Liver (tissue), 9 donors: ENCODE measurements around the gene CDH4. TPM values are rescaled to one million over a fixed set of nuclear protein-coding genes. Genes with fewer than 3 reads are reported as not detected.

ENCODE experiments used
- DNase-seq: peaks from one replicate; pipeline ENCODE4 v3.0.0-alpha.2; 2017; ENCODE audit warnings: low spot score
- H3K27ac ChIP-seq, 2 donors: one replicate each; pipeline ENCODE4 v1.7.0; 2013; ENCODE audit warnings: inconsistent platforms in 2 of 2, low read length in 2 of 2, control low read depth in 1 of 2, low read depth in 1 of 2, mild to moderate bottlenecking in 1 of 2
- H3K27me3 ChIP-seq, 4 donors: one replicate each; pipeline versions ENCODE4 v1.6.1 to v1.7.0; 2013; ENCODE audit warnings: low read length in 3 of 4, inconsistent platforms in 1 of 4, mild to moderate bottlenecking in 1 of 4, moderate library complexity in 1 of 4; ENCODE audit not compliant: control insufficient read depth in 4 of 4, insufficient read depth in 4 of 4
- H3K36me3 ChIP-seq, 4 donors: one replicate each; pipeline versions ENCODE4 v1.6.1 to v1.7.0; 2013; ENCODE audit warnings: low read length in 3 of 4, mild to moderate bottlenecking in 3 of 4, low read depth in 1 of 4, moderate library complexity in 1 of 4; ENCODE audit not compliant: control insufficient read depth in 4 of 4, insufficient read depth in 3 of 4
- H3K4me1 ChIP-seq, 4 donors: one replicate each; pipeline versions ENCODE4 v1.6.1 to v1.7.0; 2013; ENCODE audit warnings: low read length in 3 of 4, mild to moderate bottlenecking in 3 of 4, moderate library complexity in 1 of 4; ENCODE audit not compliant: control insufficient read depth in 4 of 4, insufficient read depth in 4 of 4
- H3K4me3 ChIP-seq, 3 donors: one replicate each; pipeline versions ENCODE4 v1.6.1 to v1.7.0; 2013; ENCODE audit warnings: low read length in 3 of 3, control low read depth in 1 of 3, low read depth in 1 of 3, mild to moderate bottlenecking in 1 of 3
- H3K9ac ChIP-seq, 2 donors: one replicate each; pipeline ENCODE4 v1.7.0; 2013; ENCODE audit warnings: low read length in 2 of 2, mild to moderate bottlenecking in 2 of 2, moderate library complexity in 2 of 2, control low read depth in 1 of 2, low read depth in 1 of 2
- H3K9me3 ChIP-seq, 4 donors: one replicate each; pipeline versions ENCODE4 v1.6.1 to v1.7.0; 2013; ENCODE audit warnings: low read length in 3 of 4; ENCODE audit not compliant: control insufficient read depth in 4 of 4
- EGR1 ChIP-seq, 2 donors: IDR thresholded peaks; 2 replicates each; pipeline ENCODE4 v1.6.1; 2016 to 2018; ENCODE audit warnings: antibody characterized with exemption in 2 of 2, low read depth in 2 of 2
- FOXA2 ChIP-seq: IDR thresholded peaks from 2 replicates; pipeline ENCODE4 v1.6.1; 2016; ENCODE audit warnings: antibody characterized with exemption
- GABPA ChIP-seq, 2 donors: IDR thresholded peaks in 1 of 2; conservative IDR thresholded peaks in 1 of 2; 2 replicates each; pipeline ENCODE4 v1.6.1; 2016; ENCODE audit warnings: antibody characterized with exemption in 2 of 2, mild to moderate bottlenecking in 1 of 2, moderate library complexity in 1 of 2
- HNF4A ChIP-seq, 2 donors: conservative IDR thresholded peaks; 2 replicates each; pipeline ENCODE4 v1.6.1; 2016; ENCODE audit warnings: antibody characterized with exemption in 2 of 2, mild to moderate bottlenecking in 2 of 2
- HNF4G ChIP-seq: IDR thresholded peaks from 2 replicates; pipeline ENCODE4 v1.6.1; 2016; ENCODE audit warnings: antibody characterized with exemption
- NR2F2 ChIP-seq: IDR thresholded peaks from 2 replicates; pipeline ENCODE4 v1.6.1; 2016; ENCODE audit warnings: antibody characterized with exemption
- RAD21 ChIP-seq, 2 donors: IDR thresholded peaks; 2 replicates each; pipeline ENCODE4 v1.6.1; 2016; ENCODE audit warnings: antibody characterized with exemption in 2 of 2, mild to moderate bottlenecking in 2 of 2
- SP1 ChIP-seq: IDR thresholded peaks from 2 replicates; pipeline ENCODE4 v1.6.1; 2018; ENCODE audit warnings: antibody characterized with exemption, mild to moderate bottlenecking
- TAF1 ChIP-seq: conservative IDR thresholded peaks from 2 replicates; pipeline ENCODE4 v1.6.1; 2016; ENCODE audit warnings: antibody characterized with exemption, mild to moderate bottlenecking
- YY1 ChIP-seq: IDR thresholded peaks from 2 replicates; pipeline ENCODE4 v1.6.1; 2016; ENCODE audit warnings: antibody characterized with exemption, mild to moderate bottlenecking
- WGBS: extraction: QIAGEN DNeasy Blood & Tissue Kit; methylation state at CpG from one replicate; pipeline ENCODE4 v1.1.7; 2013; 5-methylcytosine and 5-hydroxymethylcytosine counted together
- polyA plus RNA-seq, 2 donors: library from polyadenylated mRNA; stranded (reverse) in 1 of 2; unstranded in 1 of 2; fragments of 200-250 nt in 1 of 2; fragments of >200 nt in 1 of 2; fragmentation: Nextera tagmentation in 1 of 2; extraction: Ambion mirVana in 1 of 2; gene quantifications; one replicate each; pipeline versions ENCODE4 v1.2.1 to v1.2.3, GENCODE V29; 2013 to 2015
- total RNA-seq, 2 donors: library from RNA; depleted of rRNA; stranded (reverse); fragments of >200 nt; gene quantifications; one replicate each; pipeline ENCODE4 v1.2.3, GENCODE V29; 2014
- TF ChIP-seq, protein P1 (sequence below): IDR thresholded peaks from 2 replicates; pipeline ENCODE4 v1.6.1; 2016; ENCODE audit warnings: antibody characterized with exemption
- TF ChIP-seq, protein P2 (sequence below): IDR thresholded peaks from 2 replicates; pipeline ENCODE4 v1.6.1; 2016; ENCODE audit warnings: antibody characterized with exemption, mild to moderate bottlenecking
- TF ChIP-seq, protein P3 (sequence below): fragments of 150-350 bp; IDR thresholded peaks from 2 replicates; pipeline ENCODE4 v1.5.1; 2017; ENCODE audit warnings: improper control_type of control experiment, low read depth, low read length; ENCODE audit not compliant: missing input control
- TF ChIP-seq, protein P4 (sequence below): IDR thresholded peaks from 2 replicates; pipeline ENCODE4 v1.6.1; 2016; ENCODE audit warnings: antibody characterized with exemption
- donor health status: healthy.
- donor health status: healthy.
- donor health status: healthy.
- donor health status: healthy.
- donor health status: healthy.

CDH4 gene
- total and polyA plus RNA-seq, 4 donors, result 0.03 to 0.25 (median 0.19) TPM; not detected in 1

DNA sequence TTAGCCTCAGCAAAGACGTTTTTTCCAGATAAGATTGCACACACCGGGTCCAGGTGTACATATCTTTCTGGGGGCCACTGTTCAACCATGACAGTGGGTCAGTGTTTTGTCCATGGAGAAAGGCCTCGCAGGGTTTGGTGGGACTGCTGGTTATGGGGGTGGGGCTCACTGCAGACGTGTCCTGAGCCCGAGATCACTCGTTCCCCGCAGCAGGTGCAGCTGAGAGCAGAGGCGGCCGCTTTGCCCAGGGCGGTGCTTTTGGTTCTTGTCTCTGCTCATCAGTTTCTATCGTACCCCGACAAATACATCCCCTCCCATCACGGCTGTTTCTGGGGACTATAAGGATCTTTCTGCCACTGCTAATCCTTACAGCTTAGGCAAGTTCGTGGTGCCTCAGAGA lies 166.9 kb downstream of the CDH4 start:
- Histone ChIP-seq H3K9me3 (peaks cover 0 to 7% (median under 1%) of the 10 kb centered on the region in 4 donors), H3K27me3 (no peaks in the 10 kb centered on the region), H3K36me3 (no peaks in the 10 kb centered on the region), H3K4me1 (no peaks in the 10 kb centered on the region), H3K4me3 (no peak overlapping the region), H3K9ac (no peak overlapping the region), H3K27ac (no peak overlapping the region)
- WGBS, result 72% methylated on average over 14 of the region's 14 CpGs
- no peak for DNase-seq
- TF ChIP-seq GABPA (IDR thresholded peaks at IDR 0.05 in 1 of 2, conservative IDR thresholded peaks at IDR 0.05 in 1 of 2) (no peak), EGR1 (IDR thresholded peaks at IDR 0.05; ENCODE audit: low read depth in 2 of 2) (no peak)
- TF ChIP-seq, protein P1, sequence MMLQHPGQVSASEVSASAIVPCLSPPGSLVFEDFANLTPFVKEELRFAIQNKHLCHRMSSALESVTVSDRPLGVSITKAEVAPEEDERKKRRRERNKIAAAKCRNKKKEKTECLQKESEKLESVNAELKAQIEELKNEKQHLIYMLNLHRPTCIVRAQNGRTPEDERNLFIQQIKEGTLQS, result no peak

DNA sequence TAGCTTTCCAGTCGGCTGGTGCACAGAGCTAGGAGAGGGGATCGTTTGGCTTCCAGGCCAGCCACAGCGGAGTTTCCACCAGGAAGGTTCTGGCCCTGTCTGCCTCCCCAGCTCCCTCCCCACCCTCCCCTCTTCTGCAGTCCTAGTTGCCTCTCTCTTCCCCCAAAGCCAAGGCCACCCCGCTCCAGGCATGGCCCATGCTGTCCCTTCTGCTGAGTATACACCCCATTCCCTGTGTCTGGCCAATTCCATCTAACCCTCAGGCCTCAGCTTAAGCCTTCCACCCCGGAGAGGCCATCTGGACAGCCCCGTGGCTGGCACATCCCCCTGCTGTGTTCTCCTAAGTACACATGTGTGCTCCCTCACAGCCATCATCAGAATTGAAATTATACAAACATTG lies 167.4 kb downstream of the CDH4 start:
- TF ChIP-seq YY1 (no peak), RAD21 (IDR thresholded peaks at IDR 0.05) (no peak), NR2F2 (no peak), TAF1 (no peak), FOXA2 (no peak), HNF4G (no peak), SP1 (no peak), HNF4A (conservative IDR thresholded peaks at IDR 0.05) (no peak), GABPA (IDR thresholded peaks at IDR 0.05 in 1 of 2, conservative IDR thresholded peaks at IDR 0.05 in 1 of 2) (no peak)
- TF ChIP-seq, protein P2, sequence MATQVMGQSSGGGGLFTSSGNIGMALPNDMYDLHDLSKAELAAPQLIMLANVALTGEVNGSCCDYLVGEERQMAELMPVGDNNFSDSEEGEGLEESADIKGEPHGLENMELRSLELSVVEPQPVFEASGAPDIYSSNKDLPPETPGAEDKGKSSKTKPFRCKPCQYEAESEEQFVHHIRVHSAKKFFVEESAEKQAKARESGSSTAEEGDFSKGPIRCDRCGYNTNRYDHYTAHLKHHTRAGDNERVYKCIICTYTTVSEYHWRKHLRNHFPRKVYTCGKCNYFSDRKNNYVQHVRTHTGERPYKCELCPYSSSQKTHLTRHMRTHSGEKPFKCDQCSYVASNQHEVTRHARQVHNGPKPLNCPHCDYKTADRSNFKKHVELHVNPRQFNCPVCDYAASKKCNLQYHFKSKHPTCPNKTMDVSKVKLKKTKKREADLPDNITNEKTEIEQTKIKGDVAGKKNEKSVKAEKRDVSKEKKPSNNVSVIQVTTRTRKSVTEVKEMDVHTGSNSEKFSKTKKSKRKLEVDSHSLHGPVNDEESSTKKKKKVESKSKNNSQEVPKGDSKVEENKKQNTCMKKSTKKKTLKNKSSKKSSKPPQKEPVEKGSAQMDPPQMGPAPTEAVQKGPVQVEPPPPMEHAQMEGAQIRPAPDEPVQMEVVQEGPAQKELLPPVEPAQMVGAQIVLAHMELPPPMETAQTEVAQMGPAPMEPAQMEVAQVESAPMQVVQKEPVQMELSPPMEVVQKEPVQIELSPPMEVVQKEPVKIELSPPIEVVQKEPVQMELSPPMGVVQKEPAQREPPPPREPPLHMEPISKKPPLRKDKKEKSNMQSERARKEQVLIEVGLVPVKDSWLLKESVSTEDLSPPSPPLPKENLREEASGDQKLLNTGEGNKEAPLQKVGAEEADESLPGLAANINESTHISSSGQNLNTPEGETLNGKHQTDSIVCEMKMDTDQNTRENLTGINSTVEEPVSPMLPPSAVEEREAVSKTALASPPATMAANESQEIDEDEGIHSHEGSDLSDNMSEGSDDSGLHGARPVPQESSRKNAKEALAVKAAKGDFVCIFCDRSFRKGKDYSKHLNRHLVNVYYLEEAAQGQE, result no peak
- TF ChIP-seq, protein P1, result no peak
- TF ChIP-seq, protein P3, sequence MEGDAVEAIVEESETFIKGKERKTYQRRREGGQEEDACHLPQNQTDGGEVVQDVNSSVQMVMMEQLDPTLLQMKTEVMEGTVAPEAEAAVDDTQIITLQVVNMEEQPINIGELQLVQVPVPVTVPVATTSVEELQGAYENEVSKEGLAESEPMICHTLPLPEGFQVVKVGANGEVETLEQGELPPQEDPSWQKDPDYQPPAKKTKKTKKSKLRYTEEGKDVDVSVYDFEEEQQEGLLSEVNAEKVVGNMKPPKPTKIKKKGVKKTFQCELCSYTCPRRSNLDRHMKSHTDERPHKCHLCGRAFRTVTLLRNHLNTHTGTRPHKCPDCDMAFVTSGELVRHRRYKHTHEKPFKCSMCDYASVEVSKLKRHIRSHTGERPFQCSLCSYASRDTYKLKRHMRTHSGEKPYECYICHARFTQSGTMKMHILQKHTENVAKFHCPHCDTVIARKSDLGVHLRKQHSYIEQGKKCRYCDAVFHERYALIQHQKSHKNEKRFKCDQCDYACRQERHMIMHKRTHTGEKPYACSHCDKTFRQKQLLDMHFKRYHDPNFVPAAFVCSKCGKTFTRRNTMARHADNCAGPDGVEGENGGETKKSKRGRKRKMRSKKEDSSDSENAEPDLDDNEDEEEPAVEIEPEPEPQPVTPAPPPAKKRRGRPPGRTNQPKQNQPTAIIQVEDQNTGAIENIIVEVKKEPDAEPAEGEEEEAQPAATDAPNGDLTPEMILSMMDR, result no peak
- TF ChIP-seq, protein P4, sequence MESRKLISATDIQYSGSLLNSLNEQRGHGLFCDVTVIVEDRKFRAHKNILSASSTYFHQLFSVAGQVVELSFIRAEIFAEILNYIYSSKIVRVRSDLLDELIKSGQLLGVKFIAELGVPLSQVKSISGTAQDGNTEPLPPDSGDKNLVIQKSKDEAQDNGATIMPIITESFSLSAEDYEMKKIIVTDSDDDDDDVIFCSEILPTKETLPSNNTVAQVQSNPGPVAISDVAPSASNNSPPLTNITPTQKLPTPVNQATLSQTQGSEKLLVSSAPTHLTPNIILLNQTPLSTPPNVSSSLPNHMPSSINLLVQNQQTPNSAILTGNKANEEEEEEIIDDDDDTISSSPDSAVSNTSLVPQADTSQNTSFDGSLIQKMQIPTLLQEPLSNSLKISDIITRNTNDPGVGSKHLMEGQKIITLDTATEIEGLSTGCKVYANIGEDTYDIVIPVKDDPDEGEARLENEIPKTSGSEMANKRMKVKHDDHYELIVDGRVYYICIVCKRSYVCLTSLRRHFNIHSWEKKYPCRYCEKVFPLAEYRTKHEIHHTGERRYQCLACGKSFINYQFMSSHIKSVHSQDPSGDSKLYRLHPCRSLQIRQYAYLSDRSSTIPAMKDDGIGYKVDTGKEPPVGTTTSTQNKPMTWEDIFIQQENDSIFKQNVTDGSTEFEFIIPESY, result no peak
- no peak overlapping the region for H3K27ac ChIP-seq
- no peaks in the 10 kb centered on the region for H3K36me3 ChIP-seq
- no peaks in the 10 kb centered on the region for H3K4me1 ChIP-seq
- 66% methylated on average over 6 of the region's 6 CpGs for WGBS
- no peak overlapping the region for H3K4me3 ChIP-seq
- no peak for DNase-seq
- H3K27me3 ChIP-seq, result no peaks in the 10 kb centered on the region
- peaks cover 0 to 7% (median 0%) of the 10 kb centered on the region in 4 donors for H3K9me3 ChIP-seq
- no peak overlapping the region for H3K9ac ChIP-seq
